GM19395 (cell line): ENCODE measurements around the gene RGL3.
"Not testable (repeated sequence)": the region's sequence is repeated elsewhere in the genome, so short reads cannot be mapped to it uniquely, and the experiment has no call there.

ENCODE experiments used
- ATAC-seq: cut with Tn5 transposase; IDR thresholded peaks from one replicate; pipeline ENCODE4 v1.9.1; 2021; ENCODE audit warnings: mild to moderate bottlenecking, moderate library complexity; ENCODE audit not compliant: unreplicated experiment

RGL3 gene

GRCh38 chr19:11421371-11422098 is 2.4 kb upstream of the RGL3 start:
- ATAC-seq, result peak; percentile 40

DNA sequence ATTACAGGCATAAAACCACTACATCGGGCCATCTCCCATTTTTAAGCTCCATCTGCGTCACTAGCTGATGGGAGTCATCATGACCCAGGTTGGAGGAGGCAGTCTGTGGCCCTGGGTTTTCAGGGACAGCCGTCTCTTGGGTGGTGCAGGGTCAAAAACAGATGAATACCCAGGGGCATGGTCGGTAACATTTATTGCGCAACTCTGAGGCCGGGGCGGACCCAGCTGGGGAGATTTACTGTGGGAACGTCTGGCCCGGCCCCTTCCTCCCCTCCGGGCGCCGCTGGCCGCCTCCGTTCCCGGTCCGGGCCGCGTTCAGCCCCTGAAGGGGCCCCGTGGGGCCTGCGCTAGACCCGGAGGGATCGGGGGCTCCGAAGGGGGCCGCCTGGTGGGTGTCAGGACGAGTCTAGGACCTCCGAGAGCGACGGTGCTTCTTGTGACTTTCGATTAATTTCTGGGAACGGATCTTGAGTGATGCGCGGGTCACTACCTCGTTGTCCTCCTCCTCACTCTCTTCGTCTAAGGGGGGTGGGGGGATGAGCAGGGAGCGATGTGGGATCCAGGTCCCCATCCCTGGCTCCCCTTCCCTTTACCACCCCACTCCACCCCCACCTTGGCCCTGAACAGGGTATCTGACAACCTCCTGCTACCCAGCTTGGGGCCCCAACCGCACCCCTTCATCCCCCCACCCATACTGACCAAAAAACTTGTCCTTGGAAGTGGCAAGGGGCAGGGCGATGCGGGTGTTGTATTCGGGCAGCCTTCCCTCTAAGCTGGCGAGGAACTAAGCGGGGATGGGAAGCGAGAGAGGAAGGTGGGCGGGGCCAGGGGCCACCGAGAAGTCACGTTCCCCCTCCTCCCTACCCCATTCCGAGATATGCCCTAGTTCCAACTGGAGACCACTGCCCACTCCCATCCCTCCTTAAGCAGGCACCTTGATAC is 1.6 kb upstream of the RGL3 start:
- ATAC-seq, result no peak

DNA sequence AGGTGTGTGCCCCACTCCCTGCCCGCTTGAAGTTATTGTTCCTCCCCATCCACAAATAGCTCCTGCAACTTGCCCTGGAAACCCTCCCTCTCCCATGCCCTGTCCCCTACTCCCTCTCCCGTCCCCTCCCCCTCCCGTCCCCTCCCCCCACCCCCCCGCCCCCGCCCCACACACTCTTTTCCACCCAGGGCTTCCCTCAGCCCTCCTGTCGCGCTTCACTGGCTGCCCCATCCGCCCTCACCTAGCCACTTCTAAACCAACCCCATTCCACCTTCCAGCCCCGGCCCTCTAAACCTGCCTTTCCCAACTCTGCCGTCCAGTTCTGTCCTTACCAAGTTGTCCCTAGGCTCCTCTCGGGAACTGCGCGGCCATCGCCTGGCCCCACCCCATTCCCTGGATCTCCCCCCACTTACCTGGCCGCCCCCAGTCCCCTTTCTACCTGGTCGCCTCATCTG is 993 bp downstream of the RGL3 start:
- no peak for ATAC-seq

DNA sequence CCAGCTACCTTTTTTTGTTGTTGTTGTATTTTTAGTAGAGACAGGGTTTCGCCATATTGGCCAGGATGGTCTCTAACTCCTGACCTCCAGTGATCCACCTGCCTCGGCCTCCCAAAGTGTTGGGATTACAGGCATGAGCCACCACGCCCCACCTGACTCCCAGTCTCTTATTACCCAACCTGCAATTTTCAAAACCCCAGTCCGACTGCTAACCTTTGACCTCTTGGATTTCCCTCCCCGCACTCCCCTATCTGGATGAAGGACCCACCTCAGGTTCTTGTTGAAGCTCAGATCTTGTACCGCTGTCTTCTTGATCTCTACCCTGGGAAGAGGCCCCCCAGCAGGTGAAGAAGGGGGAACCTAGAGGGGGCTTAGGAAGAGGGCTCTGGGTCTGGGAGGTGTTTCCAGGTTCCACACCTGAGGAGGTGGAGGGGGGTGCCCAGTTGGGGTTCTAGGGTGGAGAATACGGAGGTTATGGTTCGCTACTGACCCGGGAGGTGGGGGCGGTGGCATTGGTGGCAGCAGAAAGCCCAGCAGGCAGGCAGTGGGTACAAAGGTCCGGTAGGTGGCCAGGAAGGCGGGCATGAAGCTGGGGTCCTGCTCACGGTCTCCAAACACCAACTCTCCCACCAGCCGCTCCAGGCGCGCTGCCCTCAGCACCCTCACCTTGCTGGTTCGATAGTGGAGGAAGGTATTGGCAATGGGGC is 2.6 kb downstream of the RGL3 start:
- ATAC-seq, result no peak

GRCh38 chr19:11414544-11414943 is 4.6 kb downstream of the RGL3 start:
- ATAC-seq, result no peak

DNA sequence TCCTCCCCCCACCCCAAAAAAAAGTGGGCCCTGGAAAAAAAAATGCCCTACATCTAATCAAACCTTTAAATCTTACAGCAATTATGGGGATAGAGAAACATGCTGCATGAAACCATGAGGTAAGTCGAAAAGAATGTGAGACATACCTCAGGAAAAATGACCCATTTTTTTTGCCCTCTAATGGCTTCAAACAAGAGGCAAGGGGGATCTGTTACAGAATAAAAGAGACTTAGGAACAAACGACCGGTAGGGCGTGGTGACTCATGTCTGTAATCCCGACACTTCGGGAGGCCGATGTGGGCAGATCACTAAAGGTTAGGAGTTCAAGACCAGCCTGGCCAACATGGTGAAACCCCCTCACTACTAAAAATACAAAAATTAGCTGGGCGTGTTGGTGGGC is 8.4 kb downstream of the RGL3 start:
- ATAC-seq, result no peak

DNA sequence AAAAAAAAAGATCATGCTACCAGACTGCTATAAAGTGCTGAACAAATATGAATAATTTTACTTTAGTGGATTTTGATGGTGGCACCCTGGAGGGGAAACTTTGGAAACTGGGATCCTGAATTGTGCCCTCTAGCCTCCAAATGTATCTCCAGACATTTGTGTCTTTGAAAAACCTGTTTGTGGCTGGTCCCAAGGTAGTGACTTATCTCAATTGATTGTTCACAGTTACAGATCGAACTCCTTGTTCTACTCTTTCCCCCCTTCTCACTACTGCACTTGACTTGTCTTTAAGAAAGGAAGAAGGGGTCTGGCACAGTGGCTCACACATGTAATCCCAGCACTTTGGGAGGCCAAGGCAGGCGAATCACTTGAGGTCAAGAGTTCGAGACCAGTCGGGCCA is 10.5 kb downstream of the RGL3 start:
- no peak for ATAC-seq

- not testable (repeated sequence) for ATAC-seq
Measured at GRCh38 chr19:11406703-11407236, 12.3 kb downstream of the RGL3 start.

DNA sequence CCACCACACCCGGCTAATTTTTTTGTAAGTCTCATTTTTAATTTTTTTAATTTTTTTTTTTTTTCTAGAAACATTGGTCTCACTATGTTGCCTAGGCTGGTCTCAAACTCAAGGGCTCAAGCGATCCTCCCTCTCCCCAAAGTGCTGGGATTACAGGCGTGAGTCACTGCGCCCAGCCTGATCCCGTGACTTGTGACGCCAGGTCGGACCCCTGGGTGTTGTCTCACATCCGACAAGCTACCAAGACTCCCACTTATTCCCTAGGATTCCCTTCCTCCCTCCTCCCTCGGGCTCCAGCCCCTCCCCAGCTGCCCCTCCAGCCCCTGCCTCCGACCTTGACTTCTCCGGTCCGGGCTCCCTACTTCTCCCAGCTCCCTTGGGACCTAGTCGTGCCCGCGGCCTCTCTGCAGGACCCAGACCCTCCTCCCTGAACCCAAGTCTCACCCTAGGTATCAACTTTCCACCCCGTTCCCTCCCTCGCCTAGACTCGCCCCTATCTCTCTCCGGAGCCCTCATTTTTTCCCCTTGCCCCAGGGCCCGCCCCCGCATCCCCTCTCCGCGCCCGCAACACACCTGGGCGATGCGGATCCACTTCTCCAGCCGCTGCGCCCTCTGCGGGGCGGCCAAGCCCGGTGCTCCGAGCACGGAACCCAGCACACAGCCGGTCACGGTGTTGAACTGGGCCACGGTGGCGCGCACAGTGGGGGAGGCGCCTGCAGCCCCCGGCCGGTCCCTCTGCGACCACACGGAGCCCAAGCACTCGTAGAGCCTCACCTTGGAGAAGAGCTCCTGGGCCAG is 13.1 kb downstream of the RGL3 start:
- no peak for ATAC-seq

GRCh38 chr19:11404588-11405222 is 14.4 kb downstream of the RGL3 start:
- no peak for ATAC-seq

DNA sequence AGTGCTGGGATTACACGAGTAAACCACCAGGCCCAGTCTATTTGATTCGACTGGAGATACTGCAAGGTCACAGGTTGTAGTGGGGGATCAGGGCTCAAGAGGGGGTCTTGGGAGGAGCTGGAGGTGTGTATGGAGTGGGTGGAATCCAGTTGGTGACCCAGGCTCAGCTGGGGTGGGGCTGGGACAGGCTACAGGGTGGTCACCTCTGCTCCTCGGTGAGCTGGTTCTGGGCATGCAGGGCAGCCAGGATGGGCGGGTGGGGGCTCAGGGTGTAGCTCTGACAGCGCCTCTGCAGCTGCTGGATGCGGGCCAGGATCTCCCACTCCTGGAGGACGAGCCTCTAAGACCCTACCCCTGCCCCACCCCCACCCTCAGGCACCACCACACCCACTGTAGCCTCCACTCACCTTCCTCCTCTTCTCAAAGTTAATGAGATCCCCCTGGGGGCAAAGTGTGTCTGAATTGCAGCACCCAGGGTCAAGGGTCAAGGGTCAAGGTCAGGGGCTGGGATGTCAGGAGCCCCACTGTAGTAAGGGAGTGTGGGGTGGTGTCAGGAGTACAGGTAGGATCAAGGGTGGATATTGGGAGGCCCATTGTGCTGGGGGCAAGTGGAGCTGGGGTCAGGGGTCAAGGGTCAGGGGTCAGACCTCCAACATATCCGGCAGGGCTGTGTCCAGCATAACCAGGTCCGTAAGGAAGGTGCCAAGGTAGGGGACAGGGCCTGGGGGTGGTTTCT is 17.1 kb downstream of the RGL3 start:
- no peak for ATAC-seq

GRCh38 chr19:11400798-11401197 is 18.3 kb downstream of the RGL3 start:
- no peak for ATAC-seq

GRCh38 chr19:11399667-11400066 is 19.4 kb downstream of the RGL3 start:
- ATAC-seq, result no peak

GRCh38 chr19:11397089-11397610 is 22.0 kb downstream of the RGL3 start:
- no peak for ATAC-seq

- no peak for ATAC-seq
Measured at GRCh38 chr19:11390933-11391680, 28.0 kb downstream of the RGL3 start.

GRCh38 chr19:11390359-11390758 is 28.8 kb downstream of the RGL3 start:
- ATAC-seq, result no peak

DNA sequence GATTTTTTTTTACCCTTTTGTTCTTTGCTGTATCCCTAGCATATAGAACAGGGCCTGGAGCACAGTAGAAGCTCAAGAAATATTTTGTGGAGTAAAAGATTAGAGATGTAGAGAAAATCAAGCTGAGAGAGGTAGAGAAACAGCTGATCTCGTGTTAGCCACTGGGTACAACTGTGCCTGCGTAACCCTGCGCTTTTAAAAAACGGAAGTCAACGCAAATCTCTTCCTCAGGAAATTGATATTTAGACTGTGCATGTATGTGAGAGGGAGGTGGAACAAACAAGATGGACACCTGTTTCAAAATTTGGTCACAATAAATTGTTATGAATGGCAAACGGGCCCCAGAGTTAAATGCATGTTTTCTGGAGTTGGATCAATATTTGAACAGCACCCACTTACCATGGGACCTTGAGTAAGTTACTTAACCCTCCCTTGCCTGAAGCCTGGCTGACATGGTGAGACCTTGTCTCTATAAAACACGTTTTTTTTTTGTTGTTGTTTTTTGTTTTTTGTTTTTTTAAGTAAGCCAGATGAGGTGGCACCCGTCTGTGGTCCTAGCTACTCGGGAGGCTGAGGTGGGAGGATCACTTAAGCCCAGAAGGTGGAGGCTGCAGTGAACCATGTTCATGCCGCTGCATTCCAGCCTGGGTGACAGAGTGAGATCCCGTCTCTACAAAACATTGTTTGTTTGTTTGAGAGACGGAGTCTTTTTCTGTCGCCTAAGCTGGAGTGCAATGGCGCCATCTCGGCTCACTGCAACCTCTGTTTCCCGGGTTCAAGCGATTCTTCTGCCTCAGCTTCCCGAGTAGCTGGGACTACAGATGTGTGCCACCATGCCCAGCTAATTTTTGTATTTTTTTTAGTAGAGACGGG is 31.7 kb downstream of the RGL3 start:
- ATAC-seq, result no peak
